EH (cell line): ENCODE results near the gene DSC2.

Source experiments
- DNase-seq: peaks from one replicate; pipeline ENCODE4 v3.0.0-alpha.2; 2015; ENCODE audit warnings: low read depth

DSC2 gene

GRCh38 chr18:31098878-31099277 is 3.3 kb downstream of the DSC2 start:
- DNase-seq = no peak

DNA sequence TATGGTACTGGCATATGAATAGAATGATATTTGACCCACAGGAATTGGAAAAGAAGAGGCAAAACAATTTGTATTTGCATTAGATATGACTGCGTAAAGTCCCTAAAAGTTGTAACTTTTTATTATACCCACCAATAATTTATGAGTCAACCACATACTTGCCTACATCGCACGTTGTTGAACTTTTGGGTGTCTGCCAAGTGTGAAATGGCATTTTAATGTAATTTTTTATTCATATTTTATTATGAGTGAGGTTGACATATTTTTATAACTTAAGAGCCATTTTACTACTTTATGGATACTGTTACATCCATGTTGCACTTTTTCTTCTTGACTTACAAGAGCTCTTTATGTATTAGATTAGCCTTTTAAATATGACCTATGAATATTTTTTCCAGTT is 4.6 kb downstream of the DSC2 start:
- DNase-seq = no peak

- DNase-seq = no peak
Observed at GRCh38 chr18:31093880-31094279, 8.3 kb downstream of the DSC2 start.

- no peak for DNase-seq
Observed at GRCh38 chr18:31093294-31093693, 8.9 kb downstream of the DSC2 start.

DNA sequence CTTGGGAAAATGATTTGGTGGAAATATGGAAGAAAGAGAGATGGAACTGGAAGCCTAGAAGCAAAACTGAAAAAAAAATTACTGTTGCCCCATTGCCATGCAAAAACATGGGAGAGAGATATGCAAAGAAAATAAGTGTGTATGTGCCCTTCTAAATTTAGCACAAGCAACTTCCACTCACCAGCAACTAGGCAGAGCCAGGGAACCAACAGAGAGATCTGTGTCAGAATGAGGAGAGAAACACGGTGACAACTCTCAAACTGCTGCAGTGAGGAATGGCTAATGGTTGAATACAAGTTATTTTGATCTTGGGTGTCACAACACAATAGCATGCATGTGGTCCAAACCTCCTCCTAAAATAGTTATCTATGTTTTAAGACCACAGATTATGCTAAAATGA is 10.9 kb downstream of the DSC2 start:
- no peak for DNase-seq

- no peak for DNase-seq
Observed at GRCh38 chr18:31088532-31088931, 13.7 kb downstream of the DSC2 start.

DNA sequence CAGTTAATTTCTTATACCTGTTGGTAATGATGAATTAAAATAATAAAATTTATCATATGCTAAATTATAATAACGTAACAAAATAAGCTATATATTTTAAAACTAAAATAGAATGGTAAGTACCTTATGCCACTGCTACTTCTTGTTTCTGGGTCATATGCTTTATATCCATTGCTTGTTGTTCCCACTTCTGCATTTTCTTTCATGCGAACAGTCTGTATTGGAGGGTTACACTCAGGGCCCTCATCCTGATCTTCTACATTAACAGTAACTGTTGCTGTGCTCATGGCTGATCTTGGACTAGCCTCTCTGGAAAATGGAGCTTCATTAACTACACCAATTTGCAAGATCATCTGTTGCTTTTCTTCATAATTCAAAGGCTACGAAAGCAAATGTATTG is 22.2 kb downstream of the DSC2 start:
- no peak for DNase-seq

DNA sequence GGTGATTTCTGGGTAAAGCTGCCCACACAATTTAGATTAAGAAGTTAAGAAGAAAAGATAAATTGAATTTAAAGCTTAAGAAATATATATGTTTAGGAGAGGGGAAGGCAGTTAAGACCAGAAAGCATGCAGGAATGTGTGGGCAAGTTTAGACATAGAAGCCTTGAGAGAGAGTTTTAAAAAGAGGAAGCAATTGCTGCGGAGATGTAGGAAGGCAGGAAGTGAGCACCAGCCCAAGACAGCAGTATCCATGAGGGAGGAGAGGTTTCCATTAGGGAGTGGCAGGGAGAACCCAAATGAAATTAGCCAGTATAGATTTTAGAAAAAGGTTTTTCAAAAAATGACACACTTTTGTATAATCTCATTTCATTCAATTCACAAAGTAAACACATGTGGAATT is 24.3 kb downstream of the DSC2 start:
- no peak for DNase-seq

DNA sequence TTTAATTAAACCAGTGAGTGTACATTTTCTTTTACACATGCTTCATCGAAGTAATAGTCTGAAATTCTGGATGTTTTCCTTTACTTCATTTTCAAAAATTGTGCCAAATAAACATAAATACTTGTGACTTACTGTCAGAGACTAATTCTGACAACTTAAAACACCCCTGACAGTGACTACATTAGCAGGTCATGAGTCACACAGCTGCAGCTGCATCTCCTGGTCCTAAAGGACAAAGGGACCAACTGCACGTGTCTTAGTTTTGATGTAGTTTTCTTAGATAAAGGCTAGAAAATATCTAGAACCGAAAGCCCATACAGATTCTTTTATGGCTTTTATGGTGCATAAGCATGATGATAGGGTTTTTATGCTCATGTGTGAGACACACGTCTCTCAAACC is 30.0 kb downstream of the DSC2 start:
- no peak for DNase-seq

DNA sequence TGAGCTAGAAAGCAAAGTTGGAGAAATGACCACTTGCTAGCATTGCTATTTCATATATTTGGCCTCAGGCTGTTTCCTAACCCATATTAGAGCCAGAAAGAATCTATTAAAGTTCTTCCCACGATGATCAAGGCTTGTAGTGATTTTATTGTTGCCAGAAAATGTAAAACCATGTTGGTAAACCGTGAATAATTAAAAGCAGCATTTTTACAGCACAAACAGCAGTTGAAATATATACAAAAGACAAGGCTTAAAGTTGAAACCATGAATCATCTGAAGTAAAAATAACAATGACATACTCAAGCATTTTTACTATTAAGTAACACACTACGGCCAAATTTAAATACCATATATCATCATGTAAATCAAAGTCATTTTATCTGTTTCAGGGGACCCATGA is 32.0 kb downstream of the DSC2 start:
- DNase-seq = no peak

- no peak for DNase-seq
Observed at GRCh38 chr18:31066266-31066665, 36.0 kb downstream of the DSC2 start.

GRCh38 chr18:31065036-31065773 is 37.0 kb downstream of the DSC2 start:
- DNase-seq = no peak

DNA sequence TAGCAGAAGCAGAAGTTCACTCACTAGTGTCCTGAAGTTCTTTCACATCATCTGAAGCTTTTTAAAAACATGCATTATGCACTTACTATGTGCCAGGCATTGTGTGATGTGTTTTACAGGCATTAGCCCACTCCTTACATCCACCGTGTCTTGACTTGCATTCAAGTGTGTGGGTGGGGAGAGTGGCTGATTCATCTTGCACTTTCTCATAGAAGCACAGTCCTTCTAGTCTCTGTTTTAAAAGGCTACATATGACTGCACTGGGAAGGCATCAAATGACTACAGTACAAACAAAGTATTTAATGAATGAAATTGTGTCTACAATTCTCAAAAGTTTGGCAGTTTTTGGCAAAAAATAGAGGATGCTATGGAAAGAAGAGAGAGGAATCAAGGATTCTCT is 38.1 kb downstream of the DSC2 start:
- no peak for DNase-seq

DNA sequence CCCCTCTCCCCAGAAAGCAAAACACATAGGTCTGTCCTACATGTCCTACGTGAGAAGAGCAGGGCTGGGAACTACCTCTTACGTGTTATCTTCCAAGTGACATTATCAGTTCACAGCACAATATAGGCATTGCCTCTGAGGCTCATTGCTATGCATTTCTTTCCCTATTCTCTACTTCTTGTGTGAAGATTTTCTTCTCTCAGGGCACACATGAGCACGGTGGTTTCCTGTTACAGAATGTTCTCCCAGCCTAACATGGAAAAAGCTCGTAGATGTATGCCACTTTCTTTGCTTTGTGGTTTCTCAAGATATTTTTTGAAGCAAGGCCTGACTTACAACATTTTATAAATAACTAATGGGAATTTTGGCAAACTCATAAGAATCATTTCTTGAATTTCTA is 40.3 kb downstream of the DSC2 start:
- no peak for DNase-seq

DNA sequence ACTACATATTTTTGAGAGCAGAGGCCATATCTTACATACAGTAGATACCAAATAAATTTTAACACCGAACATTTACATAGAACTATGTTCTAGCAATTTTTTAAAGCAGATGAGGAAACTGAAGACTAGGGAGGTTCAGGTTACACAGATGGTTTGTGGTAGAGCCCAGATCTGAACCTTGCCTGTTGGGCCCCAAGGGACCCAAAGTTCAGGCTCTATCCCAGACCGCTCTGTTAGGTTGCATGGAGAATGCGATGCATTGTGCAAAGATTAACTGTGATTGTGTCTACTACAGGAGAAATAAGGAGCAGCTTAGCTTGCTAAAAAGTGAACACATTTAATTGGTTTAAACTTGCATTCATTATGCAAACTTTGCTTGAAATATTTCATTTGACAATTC is 43.3 kb downstream of the DSC2 start:
- no peak for DNase-seq

DNA sequence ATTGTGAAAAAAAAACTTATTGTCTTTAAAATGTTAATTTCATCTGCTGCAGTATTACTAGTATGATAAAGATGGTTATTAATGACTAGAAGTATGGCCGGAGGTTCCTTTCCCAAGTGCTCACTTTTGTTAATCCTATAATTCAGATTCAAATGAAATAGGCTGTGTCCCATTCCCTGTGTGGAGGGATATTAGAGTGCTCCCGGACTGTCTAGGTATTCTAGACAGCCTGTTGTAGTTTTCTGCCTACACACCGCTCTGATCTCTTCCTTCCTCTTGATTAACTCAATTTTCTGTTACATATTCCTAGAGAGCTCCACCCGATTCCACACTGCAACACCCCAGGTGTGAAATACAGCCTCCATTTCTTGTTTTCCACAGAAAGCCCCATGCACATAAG is 44.3 kb downstream of the DSC2 start:
- DNase-seq = no peak

- DNase-seq = no peak
Observed at GRCh38 chr18:31057051-31057450, 45.2 kb downstream of the DSC2 start.

- DNase-seq = no peak
Observed at GRCh38 chr18:31056296-31056695, 45.9 kb downstream of the DSC2 start.

- no peak for DNase-seq
Observed at GRCh38 chr18:31050635-31051034, 51.6 kb downstream of the DSC2 start.

DNA sequence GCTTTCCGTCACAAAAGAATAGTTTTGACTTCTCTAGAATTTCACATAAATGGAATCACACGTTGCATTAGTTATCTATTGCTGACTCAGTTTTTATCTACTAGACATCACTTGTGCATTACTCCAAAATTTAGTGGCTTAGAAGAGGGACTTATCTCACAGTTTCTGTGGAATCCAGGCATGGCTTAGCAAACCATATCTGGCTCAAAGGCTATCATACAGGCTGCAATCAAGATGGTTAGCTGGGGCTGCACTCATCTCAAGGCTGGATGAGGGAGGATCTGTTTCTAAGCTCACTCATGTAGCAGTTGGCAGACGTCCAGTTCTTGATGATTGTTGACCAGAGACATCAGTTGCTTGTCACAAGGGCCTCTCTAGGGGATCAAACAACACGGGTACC is 53.0 kb downstream of the DSC2 start:
- no peak for DNase-seq

- no peak for DNase-seq
Observed at GRCh38 chr18:31048216-31048615, 54.0 kb downstream of the DSC2 start.

GRCh38 chr18:31046916-31047315 is 55.3 kb downstream of the DSC2 start:
- no peak for DNase-seq

DNA sequence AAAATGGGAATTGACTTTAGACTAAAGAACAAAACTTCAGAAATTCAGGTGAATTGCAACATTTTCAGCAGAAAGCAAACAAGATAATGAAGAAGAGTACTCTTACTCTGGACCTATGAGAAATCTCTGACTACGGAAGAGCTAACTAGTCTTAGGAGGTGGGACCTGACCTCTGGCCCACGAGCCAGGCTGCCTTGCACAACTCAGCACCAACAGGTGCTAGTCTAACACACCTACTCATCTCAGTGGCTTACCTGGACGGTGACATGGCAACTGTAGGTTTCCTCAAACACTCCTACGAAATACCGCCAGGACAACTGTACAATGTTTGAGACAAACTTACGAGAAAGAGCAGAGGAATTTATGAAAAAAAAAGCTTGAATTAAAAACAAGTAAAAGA is 56.6 kb downstream of the DSC2 start:
- no peak for DNase-seq

- no peak for DNase-seq
Observed at GRCh38 chr18:31044926-31045325, 57.3 kb downstream of the DSC2 start.

DNA sequence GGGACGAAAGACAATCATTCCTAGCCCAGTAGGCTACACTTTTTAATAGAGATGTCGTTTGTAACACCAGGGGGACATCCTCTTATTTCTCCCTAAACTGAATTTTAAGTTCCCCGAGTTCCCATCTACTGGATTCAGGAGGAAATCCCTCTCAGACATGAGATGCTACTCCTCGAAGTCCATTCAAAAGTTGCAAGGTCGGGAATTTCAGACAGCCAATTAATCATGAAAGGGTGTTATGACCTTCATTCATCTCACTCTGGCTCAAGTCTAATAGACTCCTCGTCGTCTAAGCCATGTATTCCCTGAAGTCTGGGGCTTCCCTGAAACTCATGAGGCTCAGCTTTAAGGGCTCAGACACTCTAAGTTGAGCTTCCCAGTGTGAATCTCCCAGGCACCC is 58.5 kb downstream of the DSC2 start:
- DNase-seq = no peak
